Cerebellar nuclear complex (tissue), 1 donor: Measurements from ENCODE around the gene HHEX.
"Not testable (repeated sequence)": the region's sequence is repeated elsewhere in the genome, so short reads cannot be mapped to it uniquely, and the experiment has no call there.

ENCODE experiments used
- DNase-seq, 2 experiments: peaks; one replicate each; lab custom pipeline; 2025; lab: John Stamatoyannopoulos, UW

Gene HHEX

GRCh38 chr10:92689663-92690210, at the start of gene HHEX:
Gene HHEX, plus strand, starts transcription at chr10:92689955. Its CDS starts 32 bp downstream, at chr10:92689987.
- no peak for DNase-seq

- no peak for DNase-seq
Measured at GRCh38 chr10:92640107-92640506, 49.6 kb upstream of the HHEX start.

- DNase-seq = no peak
Measured at GRCh38 chr10:92641492-92641891, 48.3 kb upstream of the HHEX start.

- no peak for DNase-seq
Measured at GRCh38 chr10:92644921-92645320, 44.8 kb upstream of the HHEX start.

GRCh38 chr10:92650864-92651263, 38.9 kb upstream of the HHEX start:
- DNase-seq = not testable (repeated sequence)

GRCh38 chr10:92655426-92655825, 34.3 kb upstream of the HHEX start:
- no peak for DNase-seq

- DNase-seq = no peak
Measured at GRCh38 chr10:92656266-92656961, 33.3 kb upstream of the HHEX start.

- no peak for DNase-seq
Measured at GRCh38 chr10:92657024-92657423, 32.7 kb upstream of the HHEX start.

- DNase-seq = no peak
Measured at GRCh38 chr10:92662848-92663247, 26.9 kb upstream of the HHEX start.

- DNase-seq = no peak
Measured at GRCh38 chr10:92664322-92664721, 25.4 kb upstream of the HHEX start.

- DNase-seq = no peak
Measured at GRCh38 chr10:92667078-92667477, 22.7 kb upstream of the HHEX start.

GRCh38 chr10:92677708-92678107, 12.0 kb upstream of the HHEX start:
- no peak for DNase-seq

GRCh38 chr10:92678206-92678605, 11.5 kb upstream of the HHEX start:
- DNase-seq = no peak

GRCh38 chr10:92681306-92681834, 8.4 kb upstream of the HHEX start:
- DNase-seq = no peak

GRCh38 chr10:92688573-92688926, 1.2 kb upstream of the HHEX start:
- no peak for DNase-seq

- DNase-seq = no peak
Measured at GRCh38 chr10:92688927-92689662, 660 bp upstream of the HHEX start.

- DNase-seq = no peak
Measured at GRCh38 chr10:92690211-92690914, 608 bp downstream of the HHEX start.

GRCh38 chr10:92690915-92691590, 1.3 kb downstream of the HHEX start:
- DNase-seq = no peak

- no peak for DNase-seq
Measured at GRCh38 chr10:92691591-92692079, 1.9 kb downstream of the HHEX start.

GRCh38 chr10:92692080-92692671, 2.4 kb downstream of the HHEX start:
- DNase-seq = no peak
